ENCODE measurements around the gene KY.

DNA sequence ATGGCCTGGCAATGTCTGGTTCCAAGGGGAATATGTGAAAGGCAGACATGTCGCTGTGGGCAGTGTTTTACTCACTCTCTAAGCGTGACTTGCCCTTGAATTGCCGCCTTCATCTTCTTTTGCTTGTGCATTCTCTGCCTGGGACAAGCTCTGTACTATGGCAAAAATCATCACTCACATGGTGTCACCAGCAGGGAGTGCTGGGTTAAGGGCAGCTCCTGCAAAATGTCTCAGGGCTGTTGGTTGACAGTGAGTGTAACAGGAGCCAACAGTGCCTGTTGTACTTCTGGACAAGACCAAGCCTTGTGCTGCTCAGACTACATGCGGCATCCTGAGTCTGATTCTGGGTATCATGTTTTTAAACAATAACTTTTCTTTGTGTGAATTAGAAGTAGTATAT is 45.3 kb upstream of the KY start:
- TF ChIP-seq, protein P1, sequence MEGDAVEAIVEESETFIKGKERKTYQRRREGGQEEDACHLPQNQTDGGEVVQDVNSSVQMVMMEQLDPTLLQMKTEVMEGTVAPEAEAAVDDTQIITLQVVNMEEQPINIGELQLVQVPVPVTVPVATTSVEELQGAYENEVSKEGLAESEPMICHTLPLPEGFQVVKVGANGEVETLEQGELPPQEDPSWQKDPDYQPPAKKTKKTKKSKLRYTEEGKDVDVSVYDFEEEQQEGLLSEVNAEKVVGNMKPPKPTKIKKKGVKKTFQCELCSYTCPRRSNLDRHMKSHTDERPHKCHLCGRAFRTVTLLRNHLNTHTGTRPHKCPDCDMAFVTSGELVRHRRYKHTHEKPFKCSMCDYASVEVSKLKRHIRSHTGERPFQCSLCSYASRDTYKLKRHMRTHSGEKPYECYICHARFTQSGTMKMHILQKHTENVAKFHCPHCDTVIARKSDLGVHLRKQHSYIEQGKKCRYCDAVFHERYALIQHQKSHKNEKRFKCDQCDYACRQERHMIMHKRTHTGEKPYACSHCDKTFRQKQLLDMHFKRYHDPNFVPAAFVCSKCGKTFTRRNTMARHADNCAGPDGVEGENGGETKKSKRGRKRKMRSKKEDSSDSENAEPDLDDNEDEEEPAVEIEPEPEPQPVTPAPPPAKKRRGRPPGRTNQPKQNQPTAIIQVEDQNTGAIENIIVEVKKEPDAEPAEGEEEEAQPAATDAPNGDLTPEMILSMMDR (conservative IDR thresholded peaks at IDR 0.05 in 1 of 2, IDR thresholded peaks at IDR 0.05 in 1 of 2; ENCODE audit: extremely low read depth in 1 of 2, insufficient read depth in 1 of 2, low read depth in 1 of 2, low read length in 2 of 2): no peak
- TF ChIP-seq EZH2 (IDR thresholded peaks at IDR 0.05; ENCODE audit: borderline replicate concordance, low read length): no peak
